ENCODE data around the gene CHMP2A.

DNA sequence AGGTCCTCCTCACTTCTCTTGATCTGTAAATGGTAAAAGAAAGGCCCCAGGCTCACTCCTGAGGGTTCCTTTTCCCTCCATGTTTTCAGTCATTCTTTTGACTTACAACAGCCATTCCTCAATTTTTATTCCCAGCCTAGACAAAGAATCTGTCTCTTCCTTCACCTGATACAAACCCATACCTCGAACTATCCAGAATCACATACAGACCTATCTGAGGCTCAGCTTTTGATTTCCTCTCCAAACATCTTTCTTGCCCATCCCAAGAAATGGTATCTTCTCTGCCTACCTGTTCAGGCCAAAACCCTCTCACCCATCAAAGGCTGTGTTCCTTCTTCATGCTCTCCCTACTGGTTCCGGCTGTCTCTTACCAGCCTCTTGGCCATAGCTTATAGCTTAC lies 2.2 kb downstream of the CHMP2A start:
- TF ChIP-seq, protein P1, sequence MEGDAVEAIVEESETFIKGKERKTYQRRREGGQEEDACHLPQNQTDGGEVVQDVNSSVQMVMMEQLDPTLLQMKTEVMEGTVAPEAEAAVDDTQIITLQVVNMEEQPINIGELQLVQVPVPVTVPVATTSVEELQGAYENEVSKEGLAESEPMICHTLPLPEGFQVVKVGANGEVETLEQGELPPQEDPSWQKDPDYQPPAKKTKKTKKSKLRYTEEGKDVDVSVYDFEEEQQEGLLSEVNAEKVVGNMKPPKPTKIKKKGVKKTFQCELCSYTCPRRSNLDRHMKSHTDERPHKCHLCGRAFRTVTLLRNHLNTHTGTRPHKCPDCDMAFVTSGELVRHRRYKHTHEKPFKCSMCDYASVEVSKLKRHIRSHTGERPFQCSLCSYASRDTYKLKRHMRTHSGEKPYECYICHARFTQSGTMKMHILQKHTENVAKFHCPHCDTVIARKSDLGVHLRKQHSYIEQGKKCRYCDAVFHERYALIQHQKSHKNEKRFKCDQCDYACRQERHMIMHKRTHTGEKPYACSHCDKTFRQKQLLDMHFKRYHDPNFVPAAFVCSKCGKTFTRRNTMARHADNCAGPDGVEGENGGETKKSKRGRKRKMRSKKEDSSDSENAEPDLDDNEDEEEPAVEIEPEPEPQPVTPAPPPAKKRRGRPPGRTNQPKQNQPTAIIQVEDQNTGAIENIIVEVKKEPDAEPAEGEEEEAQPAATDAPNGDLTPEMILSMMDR (IDR thresholded peaks at IDR 0.05), result no peak
- TF ChIP-seq POLR2A (IDR thresholded peaks at IDR 0.05), result no peak

All from uterus (tissue), 2 donors.